Liver (tissue), 9 donors: Measurements from ENCODE around the gene CELF2. TPM values are rescaled to one million over a fixed set of nuclear protein-coding genes. Genes with fewer than 3 reads are reported as not detected.

Experiments used
- DNase-seq: peaks from one replicate; pipeline ENCODE4 v3.0.0-alpha.2; 2017; ENCODE audit warnings: low spot score
- H3K27ac ChIP-seq, 2 donors: one replicate each; pipeline ENCODE4 v1.7.0; 2013; ENCODE audit warnings: inconsistent platforms in 2 of 2, low read length in 2 of 2, control low read depth in 1 of 2, low read depth in 1 of 2, mild to moderate bottlenecking in 1 of 2
- H3K27me3 ChIP-seq, 4 donors: one replicate each; pipeline versions ENCODE4 v1.6.1 to v1.7.0; 2013; ENCODE audit warnings: low read length in 3 of 4, inconsistent platforms in 1 of 4, mild to moderate bottlenecking in 1 of 4, moderate library complexity in 1 of 4; ENCODE audit not compliant: control insufficient read depth in 4 of 4, insufficient read depth in 4 of 4
- H3K36me3 ChIP-seq, 4 donors: one replicate each; pipeline versions ENCODE4 v1.6.1 to v1.7.0; 2013; ENCODE audit warnings: low read length in 3 of 4, mild to moderate bottlenecking in 3 of 4, low read depth in 1 of 4, moderate library complexity in 1 of 4; ENCODE audit not compliant: control insufficient read depth in 4 of 4, insufficient read depth in 3 of 4
- H3K4me1 ChIP-seq, 4 donors: one replicate each; pipeline versions ENCODE4 v1.6.1 to v1.7.0; 2013; ENCODE audit warnings: low read length in 3 of 4, mild to moderate bottlenecking in 3 of 4, moderate library complexity in 1 of 4; ENCODE audit not compliant: control insufficient read depth in 4 of 4, insufficient read depth in 4 of 4
- H3K4me3 ChIP-seq, 3 donors: one replicate each; pipeline versions ENCODE4 v1.6.1 to v1.7.0; 2013; ENCODE audit warnings: low read length in 3 of 3, control low read depth in 1 of 3, low read depth in 1 of 3, mild to moderate bottlenecking in 1 of 3
- H3K9ac ChIP-seq, 2 donors: one replicate each; pipeline ENCODE4 v1.7.0; 2013; ENCODE audit warnings: low read length in 2 of 2, mild to moderate bottlenecking in 2 of 2, moderate library complexity in 2 of 2, control low read depth in 1 of 2, low read depth in 1 of 2
- H3K9me3 ChIP-seq, 4 donors: one replicate each; pipeline versions ENCODE4 v1.6.1 to v1.7.0; 2013; ENCODE audit warnings: low read length in 3 of 4; ENCODE audit not compliant: control insufficient read depth in 4 of 4
- ATF3 ChIP-seq: IDR thresholded peaks from 2 replicates; pipeline ENCODE4 v1.6.1; 2016; ENCODE audit warnings: antibody characterized with exemption
- CTCF ChIP-seq: fragments of 150-350 bp; IDR thresholded peaks from 2 replicates; pipeline ENCODE4 v1.5.1; 2017; ENCODE audit warnings: improper control_type of control experiment, low read depth, low read length; ENCODE audit not compliant: missing input control
- EGR1 ChIP-seq, 2 donors: IDR thresholded peaks; 2 replicates each; pipeline ENCODE4 v1.6.1; 2016 to 2018; ENCODE audit warnings: antibody characterized with exemption in 2 of 2, low read depth in 2 of 2
- FOXA1 ChIP-seq: IDR thresholded peaks from 2 replicates; pipeline ENCODE4 v1.6.1; 2016; ENCODE audit warnings: antibody characterized with exemption
- FOXA2 ChIP-seq: IDR thresholded peaks from 2 replicates; pipeline ENCODE4 v1.6.1; 2016; ENCODE audit warnings: antibody characterized with exemption
- GABPA ChIP-seq, 2 donors: IDR thresholded peaks in 1 of 2; conservative IDR thresholded peaks in 1 of 2; 2 replicates each; pipeline ENCODE4 v1.6.1; 2016; ENCODE audit warnings: antibody characterized with exemption in 2 of 2, mild to moderate bottlenecking in 1 of 2, moderate library complexity in 1 of 2
- HNF4A ChIP-seq, 2 donors: conservative IDR thresholded peaks; 2 replicates each; pipeline ENCODE4 v1.6.1; 2016; ENCODE audit warnings: antibody characterized with exemption in 2 of 2, mild to moderate bottlenecking in 2 of 2
- HNF4G ChIP-seq: IDR thresholded peaks from 2 replicates; pipeline ENCODE4 v1.6.1; 2016; ENCODE audit warnings: antibody characterized with exemption
- JUND ChIP-seq, 2 donors: IDR thresholded peaks; 2 replicates each; pipeline ENCODE4 v1.6.1; 2016; ENCODE audit warnings: antibody characterized with exemption in 2 of 2
- MAX ChIP-seq: IDR thresholded peaks from 2 replicates; pipeline ENCODE4 v1.6.1; 2016; ENCODE audit warnings: antibody characterized with exemption
- NR2F2 ChIP-seq: IDR thresholded peaks from 2 replicates; pipeline ENCODE4 v1.6.1; 2016; ENCODE audit warnings: antibody characterized with exemption
- RAD21 ChIP-seq, 2 donors: IDR thresholded peaks; 2 replicates each; pipeline ENCODE4 v1.6.1; 2016; ENCODE audit warnings: antibody characterized with exemption in 2 of 2, mild to moderate bottlenecking in 2 of 2
- REST ChIP-seq: IDR thresholded peaks from 2 replicates; pipeline ENCODE4 v1.6.1; 2016; ENCODE audit warnings: antibody characterized with exemption, mild to moderate bottlenecking
- RXRA ChIP-seq, 2 donors: IDR thresholded peaks; 2 replicates each; pipeline ENCODE4 v1.6.1; 2017 to 2018; ENCODE audit warnings: antibody characterized with exemption in 2 of 2, mild to moderate bottlenecking in 1 of 2
- SP1 ChIP-seq: IDR thresholded peaks from 2 replicates; pipeline ENCODE4 v1.6.1; 2018; ENCODE audit warnings: antibody characterized with exemption, mild to moderate bottlenecking
- TAF1 ChIP-seq: conservative IDR thresholded peaks from 2 replicates; pipeline ENCODE4 v1.6.1; 2016; ENCODE audit warnings: antibody characterized with exemption, mild to moderate bottlenecking
- YY1 ChIP-seq: IDR thresholded peaks from 2 replicates; pipeline ENCODE4 v1.6.1; 2016; ENCODE audit warnings: antibody characterized with exemption, mild to moderate bottlenecking
- ZBTB33 ChIP-seq: IDR thresholded peaks from 2 replicates; pipeline ENCODE4 v1.6.1; 2016; ENCODE audit warnings: antibody characterized with exemption
- WGBS: extraction: QIAGEN DNeasy Blood & Tissue Kit; methylation state at CpG from one replicate; pipeline ENCODE4 v1.1.7; 2013; 5-methylcytosine and 5-hydroxymethylcytosine counted together
- polyA plus RNA-seq, 2 donors: library from polyadenylated mRNA; stranded (reverse) in 1 of 2; unstranded in 1 of 2; fragments of 200-250 nt in 1 of 2; fragments of >200 nt in 1 of 2; fragmentation: Nextera tagmentation in 1 of 2; extraction: Ambion mirVana in 1 of 2; gene quantifications; one replicate each; pipeline versions ENCODE4 v1.2.1 to v1.2.3, GENCODE V29; 2013 to 2015
- total RNA-seq, 2 donors: library from RNA; depleted of rRNA; stranded (reverse); fragments of >200 nt; gene quantifications; one replicate each; pipeline ENCODE4 v1.2.3, GENCODE V29; 2014
- donor health status: healthy.
- donor health status: healthy.
- donor health status: healthy.
- donor health status: healthy.
- donor health status: healthy.

Gene CELF2
- total and polyA plus RNA-seq, 4 donors, result 1.4 to 8.5 (median 5.6) TPM

GRCh38 chr10:11057448-11057847, 39.8 kb downstream of the CELF2 start:
- Histone ChIP-seq H3K27ac (no peak overlapping the region), H3K4me1 (no peaks in the 10 kb centered on the region), H3K9me3 (peaks cover 0 to 5% (median 1%) of the 10 kb centered on the region in 4 donors), H3K9ac (no peak overlapping the region), H3K27me3 (peaks cover 0 to 3% (median under 1%) of the 10 kb centered on the region in 4 donors), H3K4me3 (no peak overlapping the region), H3K36me3 (no peaks in the 10 kb centered on the region)
- no peak for DNase-seq
- whole genome bisulfite sequencing, result 75% methylated on average over 6 of the region's 6 CpGs
- TF ChIP-seq YY1 (no peak), MAX (no peak), NR2F2 (no peak), SP1 (no peak), ZBTB33 (no peak), RAD21 (IDR thresholded peaks at IDR 0.05) (no peak), REST (no peak), ATF3 (no peak), JUND (IDR thresholded peaks at IDR 0.05) (no peak), GABPA (IDR thresholded peaks at IDR 0.05 in 1 of 2, conservative IDR thresholded peaks at IDR 0.05 in 1 of 2) (no peak), FOXA2 (no peak), TAF1 (no peak), EGR1 (IDR thresholded peaks at IDR 0.05; ENCODE audit: low read depth in 2 of 2) (no peak), RXRA (IDR thresholded peaks at IDR 0.05) (no peak), HNF4A (conservative IDR thresholded peaks at IDR 0.05) (no peak), FOXA1 (no peak), HNF4G (no peak), CTCF (no peak)
